WTC11 (cell line): Measurements from ENCODE around the gene EMP1. TPM values are rescaled to one million over a fixed set of nuclear protein-coding genes. Genes with fewer than 3 reads are reported as not detected.

Experiments used
- ATAC-seq: fragments of 200-7000 bp; cut with Tn5 transposase; 2 replicates; pipeline ENCODE4 v1.10.0; 2021; ENCODE audit warnings: mild to moderate bottlenecking, moderate library complexity
- CTCF ChIA-PET: fragments of 300-600 bp; sonication (Branson Sonifier 250); formaldehyde crosslinking; loops from one replicate; lab custom pipeline; 2021; ENCODE audit warnings: antibody characterized with exemption; lab: Charles Lee
- POLR2A ChIA-PET: fragments of 350-600 bp; sonication (Branson Sonifier 250); formaldehyde crosslinking; loops from one replicate; lab custom pipeline; 2021; ENCODE audit warnings: antibody characterized with exemption; lab: Charles Lee
- DNase-seq: peaks from one replicate; pipeline ENCODE4 v3.0.0; 2021; ENCODE audit warnings: low spot score
- H3K27ac Mint-ChIP-seq: 2 replicates; pipeline ENCODE4 v1.8.0; 2021; ENCODE audit warnings: mixed read lengths
- H3K27me3 Mint-ChIP-seq: 2 replicates; pipeline ENCODE4 v1.8.0; 2021; ENCODE audit warnings: low read depth, mild to moderate bottlenecking, moderate library complexity, mixed read lengths
- H3K36me3 Mint-ChIP-seq: 2 replicates; pipeline ENCODE4 v1.8.0; 2021; ENCODE audit warnings: mixed read lengths
- H3K4me1 Mint-ChIP-seq: 2 replicates; pipeline ENCODE4 v1.8.0; 2022; ENCODE audit warnings: mixed read lengths
- H3K4me3 Mint-ChIP-seq: 2 replicates; pipeline ENCODE4 v1.8.0; 2021; ENCODE audit warnings: mild to moderate bottlenecking, moderate library complexity, mixed read lengths
- H3K9me3 Mint-ChIP-seq: 2 replicates; pipeline ENCODE4 v1.8.0; 2021; ENCODE audit warnings: mixed read lengths
- FOXP1 ChIP-seq: sonication (generic); formaldehyde crosslinking; IDR thresholded peaks from 2 replicates; pipeline ENCODE4 v1.8.0; 2022; ENCODE audit warnings: missing genetic modification reagents, mild to moderate bottlenecking, moderate library complexity, borderline replicate concordance
- GABPB1 ChIP-seq: sonication (generic); formaldehyde crosslinking; IDR thresholded peaks from 2 replicates; pipeline ENCODE4 v1.8.1; 2023; ENCODE audit warnings: mild to moderate bottlenecking, missing genetic modification reagents
- GRHL2 ChIP-seq: fragments of 250-450 bp; sonication (Bioruptor Pico); IDR thresholded peaks from 2 replicates; pipeline ENCODE4 v1.8.0; 2022; ENCODE audit warnings: mild to moderate bottlenecking, moderate library complexity; ENCODE audit not compliant: insufficient replicate concordance, severe bottlenecking
- GTF2I ChIP-seq: fragments of 250-450 bp; sonication (Bioruptor Pico); conservative IDR thresholded peaks from 2 replicates; pipeline ENCODE4 v1.4.0; 2021; ENCODE audit warnings: mild to moderate bottlenecking
- NFE2L1 ChIP-seq: sonication (generic); formaldehyde crosslinking; IDR thresholded peaks from 2 replicates; pipeline ENCODE4 v1.8.1; 2023; ENCODE audit warnings: missing genetic modification reagents
- NFYB ChIP-seq: sonication (generic); formaldehyde crosslinking; conservative IDR thresholded peaks from 2 replicates; pipeline ENCODE4 v1.8.0; 2022; ENCODE audit warnings: low read depth, missing genetic modification reagents
- OVOL2 ChIP-seq: fragments of 250-450 bp; sonication (Bioruptor Pico); IDR thresholded peaks from 2 replicates; pipeline ENCODE4 v1.9.0; 2021; ENCODE audit warnings: mild to moderate bottlenecking, borderline replicate concordance
- PRRX2 ChIP-seq: fragments of 250-450 bp; sonication (Bioruptor Pico); IDR thresholded peaks from 2 replicates; pipeline ENCODE4 v1.8.0; 2021; ENCODE audit warnings: mild to moderate bottlenecking
- ZNF121 ChIP-seq: sonication (generic); formaldehyde crosslinking; IDR thresholded peaks from 2 replicates; pipeline ENCODE4 v1.8.0; 2023; ENCODE audit warnings: missing genetic modification reagents
- ZNF138 ChIP-seq: sonication (generic); formaldehyde crosslinking; conservative IDR thresholded peaks from 2 replicates; pipeline ENCODE4 v1.8.1; 2022; ENCODE audit warnings: mild to moderate bottlenecking, moderate library complexity, missing genetic modification reagents
- ZNF219 ChIP-seq: sonication (generic); formaldehyde crosslinking; IDR thresholded peaks from 2 replicates; pipeline ENCODE4 v1.8.0; 2023; ENCODE audit warnings: missing genetic modification reagents, mild to moderate bottlenecking, borderline replicate concordance
- ZNF263 ChIP-seq: sonication (generic); formaldehyde crosslinking; IDR thresholded peaks from 2 replicates; pipeline ENCODE4 v1.8.1; 2022; ENCODE audit warnings: low read depth, mild to moderate bottlenecking, moderate library complexity, missing genetic modification reagents
- ZNF396 ChIP-seq: fragments of 250-450 bp; sonication (Bioruptor Pico); IDR thresholded peaks from 2 replicates; pipeline ENCODE4 v1.8.0; 2021; ENCODE audit warnings: mild to moderate bottlenecking, moderate library complexity, borderline replicate concordance
- total RNA-seq: library from RNA; stranded (reverse); gene quantifications from 3 replicates; pipeline ENCODE4 v1.2.3, GENCODE V29; 2021
- TF ChIP-seq, protein P1 (sequence below): fragments of 250-450 bp; sonication (Bioruptor Pico); IDR thresholded peaks from 2 replicates; pipeline ENCODE4 v1.9.0; 2021; ENCODE audit warnings: mild to moderate bottlenecking
- TF ChIP-seq, protein P2 (sequence below): sonication (generic); formaldehyde crosslinking; IDR thresholded peaks from 2 replicates; pipeline ENCODE4 v1.8.0; 2023; ENCODE audit warnings: missing genetic modification reagents
- TF ChIP-seq, protein P3 (sequence below): sonication (generic); formaldehyde crosslinking; IDR thresholded peaks from 2 replicates; pipeline ENCODE4 v1.8.1; 2023; ENCODE audit warnings: mild to moderate bottlenecking, missing genetic modification reagents
- TF ChIP-seq, protein P4 (sequence below): fragments of 250-450 bp; sonication (Bioruptor Pico); IDR thresholded peaks from 2 replicates; pipeline ENCODE4 v1.9.0; 2021; ENCODE audit warnings: moderate library complexity, mild to moderate bottlenecking, inconsistent platforms, borderline replicate concordance
- TF ChIP-seq, protein P5 (sequence below): sonication (generic); formaldehyde crosslinking; IDR thresholded peaks from 2 replicates; pipeline ENCODE4 v1.8.1; 2022; ENCODE audit warnings: mild to moderate bottlenecking, moderate library complexity, missing genetic modification reagents
- TF ChIP-seq, protein P6 (sequence below): sonication (generic); formaldehyde crosslinking; conservative IDR thresholded peaks from 2 replicates; pipeline ENCODE4 v1.8.1; 2023; ENCODE audit warnings: mild to moderate bottlenecking, low read depth, missing genetic modification reagents, moderate library complexity
- TF ChIP-seq, protein P7 (sequence below): sonication (generic); formaldehyde crosslinking; IDR thresholded peaks from 2 replicates; pipeline ENCODE4 v1.8.1; 2022; ENCODE audit warnings: low read depth, mild to moderate bottlenecking, moderate library complexity, missing genetic modification reagents, borderline replicate concordance
- TF ChIP-seq, protein P8 (sequence below): sonication (generic); formaldehyde crosslinking; IDR thresholded peaks from 2 replicates; pipeline ENCODE4 v1.8.0; 2022; ENCODE audit warnings: mild to moderate bottlenecking, missing genetic modification reagents

Gene EMP1
- total RNA-seq, 1 experiment from 2014 or later, result 1.4 TPM

DNA sequence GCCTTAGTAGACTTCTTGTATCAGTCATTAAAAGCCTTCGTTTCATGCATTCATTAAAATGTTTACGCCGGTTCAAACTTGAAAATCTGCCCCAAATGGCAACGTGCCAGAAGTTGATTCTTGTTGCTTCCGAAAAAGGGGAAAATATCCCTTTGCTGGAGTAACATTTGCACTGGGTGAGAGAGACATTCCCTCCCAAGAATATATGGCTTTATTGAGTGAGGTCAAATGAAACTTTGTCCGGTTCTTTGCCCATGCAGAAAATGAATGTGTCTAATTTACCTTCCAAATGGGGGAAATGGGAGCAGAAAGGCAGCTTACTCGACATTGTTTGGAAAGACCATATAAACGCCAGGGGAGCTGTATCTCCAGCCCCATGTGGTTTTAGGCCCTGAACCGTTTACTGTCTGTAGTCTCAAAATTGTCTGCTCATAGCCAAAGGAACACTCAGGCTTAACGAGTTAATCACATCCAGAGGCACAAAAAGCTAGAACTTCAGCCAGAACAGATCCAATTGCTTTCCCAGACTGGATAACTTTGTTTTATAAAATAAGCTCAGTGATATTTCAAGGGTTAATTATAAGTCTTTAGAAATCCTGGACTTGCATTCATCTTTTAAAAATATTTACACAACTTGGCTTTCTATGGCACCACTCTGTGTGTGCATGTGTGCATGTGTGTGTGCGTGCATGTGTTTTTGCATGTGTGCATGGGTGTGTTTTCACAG is 2.9 kb upstream of the EMP1 start:
- CTCF ChIA-PET, result interaction anchor here (0.7 to 1.4 kb wide), 3 partner anchors 18 to 84 kb away, joined by 3 to 5 read pairs (median 3); no protein-coding TSS in a partner anchor
- peak overlapping the region; percentile 51; the same call in 1 of the 2 replicates for H3K27ac Mint-ChIP-seq
- TF ChIP-seq GABPB1 (CRISPR knock-in tag) (no peak), NFE2L1 (CRISPR knock-in tag) (no peak), PRRX2 (CRISPR knock-in tag) (no peak), ZNF396 (CRISPR knock-in tag) (no peak), ZNF121 (CRISPR knock-in tag) (no peak), OVOL2 (no peak), ZNF263 (CRISPR knock-in tag) (no peak)
- TF ChIP-seq, protein P1, sequence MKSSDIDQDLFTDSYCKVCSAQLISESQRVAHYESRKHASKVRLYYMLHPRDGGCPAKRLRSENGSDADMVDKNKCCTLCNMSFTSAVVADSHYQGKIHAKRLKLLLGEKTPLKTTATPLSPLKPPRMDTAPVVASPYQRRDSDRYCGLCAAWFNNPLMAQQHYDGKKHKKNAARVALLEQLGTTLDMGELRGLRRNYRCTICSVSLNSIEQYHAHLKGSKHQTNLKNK (CRISPR knock-in tag), result no peak
- TF ChIP-seq, protein P2, sequence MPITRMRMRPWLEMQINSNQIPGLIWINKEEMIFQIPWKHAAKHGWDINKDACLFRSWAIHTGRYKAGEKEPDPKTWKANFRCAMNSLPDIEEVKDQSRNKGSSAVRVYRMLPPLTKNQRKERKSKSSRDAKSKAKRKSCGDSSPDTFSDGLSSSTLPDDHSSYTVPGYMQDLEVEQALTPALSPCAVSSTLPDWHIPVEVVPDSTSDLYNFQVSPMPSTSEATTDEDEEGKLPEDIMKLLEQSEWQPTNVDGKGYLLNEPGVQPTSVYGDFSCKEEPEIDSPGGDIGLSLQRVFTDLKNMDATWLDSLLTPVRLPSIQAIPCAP (CRISPR knock-in tag), result no peak

DNA sequence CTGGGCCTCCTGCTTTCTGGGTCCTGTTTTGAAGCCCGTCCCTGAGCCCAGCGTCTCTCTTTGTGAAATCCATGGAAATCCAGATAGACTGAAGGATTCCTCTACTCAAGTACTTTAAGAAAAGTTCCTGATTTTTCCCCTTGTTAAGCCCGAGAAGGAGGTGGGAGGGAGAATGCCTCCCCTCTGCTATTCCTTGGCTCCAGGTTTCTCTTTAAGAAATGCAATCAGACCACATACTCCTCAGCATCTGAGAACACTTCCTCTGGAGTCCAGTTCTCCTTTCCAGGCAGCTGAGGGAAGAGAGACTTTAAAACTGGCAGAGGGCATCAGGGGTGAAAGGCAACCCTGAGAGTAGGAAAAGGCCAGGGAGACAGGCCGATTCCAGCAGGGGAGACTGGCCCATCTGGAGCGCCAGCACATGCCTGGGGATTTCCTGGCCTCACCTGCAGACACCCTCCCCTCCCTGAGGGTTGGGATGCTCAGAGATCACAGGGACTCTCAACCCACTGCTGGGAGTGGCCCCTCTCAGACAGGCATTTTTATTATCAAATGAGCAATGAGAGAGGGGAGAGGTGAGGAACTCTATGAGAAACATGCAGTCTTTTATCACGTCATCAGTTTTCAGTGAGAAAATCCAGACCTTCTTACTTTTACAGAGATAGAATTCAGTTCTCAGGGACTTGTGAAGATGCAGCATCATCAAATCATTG is 2.0 kb upstream of the EMP1 start:
- no peak for TF ChIP-seq NFYB (CRISPR knock-in tag)
- TF ChIP-seq GTF2I (CRISPR knock-in tag), result no peak
- peak; percentile 59 for ATAC-seq
- no peak overlapping the region for H3K4me3 Mint-ChIP-seq
- no peaks in the 10 kb centered on the region for H3K36me3 Mint-ChIP-seq
- H3K27me3 Mint-ChIP-seq, result no peaks in the 10 kb centered on the region; the same call in 1 of the 2 replicates
- peaks cover 51% of the 10 kb centered on the region for H3K4me1 Mint-ChIP-seq
- ChIA-PET CTCF (interaction anchor here (1.1 kb wide), 1 partner anchor 18 kb away, joined by 5 read pairs; no protein-coding TSS in a partner anchor), POLR2A (no interaction called here)
- no peaks in the 10 kb centered on the region for H3K9me3 Mint-ChIP-seq
- DNase-seq, result no peak
- no peak overlapping the region for H3K27ac Mint-ChIP-seq

More for the DNA sequence above, 2.9 kb upstream of the EMP1 start:
- Mint-ChIP-seq H3K4me1 (peaks cover 43% of the 10 kb centered on the region), H3K9me3 (no peaks in the 10 kb centered on the region), H3K4me3 (no peak overlapping the region), H3K36me3 (no peaks in the 10 kb centered on the region), H3K27me3 (no peaks in the 10 kb centered on the region; the same call in 1 of the 2 replicates)
- ATAC-seq (no peak), DNase-seq (no peak)
- POLR2A ChIA-PET, result no interaction called here

DNA sequence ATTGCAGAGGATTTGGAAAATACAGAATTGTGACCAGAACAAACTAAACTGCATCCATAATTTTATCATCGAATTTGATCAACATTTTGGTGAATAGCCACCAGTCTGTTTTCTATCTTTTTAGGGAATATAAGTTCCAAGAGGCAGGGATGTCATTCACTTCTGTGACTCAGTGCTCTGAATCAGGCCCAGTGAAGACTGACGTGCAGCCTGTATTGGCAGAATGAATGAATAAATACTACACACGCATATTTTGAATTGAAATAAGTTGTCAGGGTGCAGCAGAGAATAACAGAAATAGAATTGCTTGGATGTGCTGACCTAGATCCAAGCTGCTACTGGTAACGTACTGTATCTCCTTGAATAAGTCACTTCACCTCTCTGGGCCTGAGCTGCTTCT is 1.3 kb upstream of the EMP1 start:
- no peaks in the 10 kb centered on the region for H3K36me3 Mint-ChIP-seq
- H3K9me3 Mint-ChIP-seq, result no peaks in the 10 kb centered on the region
- no peak overlapping the region for H3K27ac Mint-ChIP-seq
- H3K4me3 Mint-ChIP-seq, result no peak overlapping the region
- ATAC-seq (no peak), DNase-seq (no peak)
- TF ChIP-seq FOXP1 (CRISPR knock-in tag) (no peak), OVOL2 (no peak), GRHL2 (CRISPR knock-in tag) (no peak), ZNF138 (CRISPR knock-in tag) (no peak), ZNF219 (no peak)
- TF ChIP-seq, protein P3, sequence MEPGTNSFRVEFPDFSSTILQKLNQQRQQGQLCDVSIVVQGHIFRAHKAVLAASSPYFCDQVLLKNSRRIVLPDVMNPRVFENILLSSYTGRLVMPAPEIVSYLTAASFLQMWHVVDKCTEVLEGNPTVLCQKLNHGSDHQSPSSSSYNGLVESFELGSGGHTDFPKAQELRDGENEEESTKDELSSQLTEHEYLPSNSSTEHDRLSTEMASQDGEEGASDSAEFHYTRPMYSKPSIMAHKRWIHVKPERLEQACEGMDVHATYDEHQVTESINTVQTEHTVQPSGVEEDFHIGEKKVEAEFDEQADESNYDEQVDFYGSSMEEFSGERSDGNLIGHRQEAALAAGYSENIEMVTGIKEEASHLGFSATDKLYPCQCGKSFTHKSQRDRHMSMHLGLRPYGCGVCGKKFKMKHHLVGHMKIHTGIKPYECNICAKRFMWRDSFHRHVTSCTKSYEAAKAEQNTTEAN (CRISPR knock-in tag), result no peak
- TF ChIP-seq, protein P4, sequence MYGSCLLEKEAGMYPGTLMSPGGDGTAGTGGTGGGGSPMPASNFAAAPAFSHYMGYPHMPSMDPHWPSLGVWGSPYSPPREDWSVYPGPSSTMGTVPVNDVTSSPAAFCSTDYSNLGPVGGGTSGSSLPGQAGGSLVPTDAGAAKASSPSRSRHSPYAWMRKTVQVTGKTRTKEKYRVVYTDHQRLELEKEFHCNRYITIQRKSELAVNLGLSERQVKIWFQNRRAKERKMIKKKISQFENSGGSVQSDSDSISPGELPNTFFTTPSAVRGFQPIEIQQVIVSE, result no peak
- TF ChIP-seq, protein P5, sequence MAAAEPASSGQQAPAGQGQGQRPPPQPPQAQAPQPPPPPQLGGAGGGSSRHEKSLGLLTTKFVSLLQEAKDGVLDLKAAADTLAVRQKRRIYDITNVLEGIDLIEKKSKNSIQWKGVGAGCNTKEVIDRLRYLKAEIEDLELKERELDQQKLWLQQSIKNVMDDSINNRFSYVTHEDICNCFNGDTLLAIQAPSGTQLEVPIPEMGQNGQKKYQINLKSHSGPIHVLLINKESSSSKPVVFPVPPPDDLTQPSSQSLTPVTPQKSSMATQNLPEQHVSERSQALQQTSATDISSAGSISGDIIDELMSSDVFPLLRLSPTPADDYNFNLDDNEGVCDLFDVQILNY (CRISPR knock-in tag), result no peak
- TF ChIP-seq, protein P6, sequence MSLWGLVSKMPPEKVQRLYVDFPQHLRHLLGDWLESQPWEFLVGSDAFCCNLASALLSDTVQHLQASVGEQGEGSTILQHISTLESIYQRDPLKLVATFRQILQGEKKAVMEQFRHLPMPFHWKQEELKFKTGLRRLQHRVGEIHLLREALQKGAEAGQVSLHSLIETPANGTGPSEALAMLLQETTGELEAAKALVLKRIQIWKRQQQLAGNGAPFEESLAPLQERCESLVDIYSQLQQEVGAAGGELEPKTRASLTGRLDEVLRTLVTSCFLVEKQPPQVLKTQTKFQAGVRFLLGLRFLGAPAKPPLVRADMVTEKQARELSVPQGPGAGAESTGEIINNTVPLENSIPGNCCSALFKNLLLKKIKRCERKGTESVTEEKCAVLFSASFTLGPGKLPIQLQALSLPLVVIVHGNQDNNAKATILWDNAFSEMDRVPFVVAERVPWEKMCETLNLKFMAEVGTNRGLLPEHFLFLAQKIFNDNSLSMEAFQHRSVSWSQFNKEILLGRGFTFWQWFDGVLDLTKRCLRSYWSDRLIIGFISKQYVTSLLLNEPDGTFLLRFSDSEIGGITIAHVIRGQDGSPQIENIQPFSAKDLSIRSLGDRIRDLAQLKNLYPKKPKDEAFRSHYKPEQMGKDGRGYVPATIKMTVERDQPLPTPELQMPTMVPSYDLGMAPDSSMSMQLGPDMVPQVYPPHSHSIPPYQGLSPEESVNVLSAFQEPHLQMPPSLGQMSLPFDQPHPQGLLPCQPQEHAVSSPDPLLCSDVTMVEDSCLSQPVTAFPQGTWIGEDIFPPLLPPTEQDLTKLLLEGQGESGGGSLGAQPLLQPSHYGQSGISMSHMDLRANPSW, result no peak
- TF ChIP-seq, protein P7, sequence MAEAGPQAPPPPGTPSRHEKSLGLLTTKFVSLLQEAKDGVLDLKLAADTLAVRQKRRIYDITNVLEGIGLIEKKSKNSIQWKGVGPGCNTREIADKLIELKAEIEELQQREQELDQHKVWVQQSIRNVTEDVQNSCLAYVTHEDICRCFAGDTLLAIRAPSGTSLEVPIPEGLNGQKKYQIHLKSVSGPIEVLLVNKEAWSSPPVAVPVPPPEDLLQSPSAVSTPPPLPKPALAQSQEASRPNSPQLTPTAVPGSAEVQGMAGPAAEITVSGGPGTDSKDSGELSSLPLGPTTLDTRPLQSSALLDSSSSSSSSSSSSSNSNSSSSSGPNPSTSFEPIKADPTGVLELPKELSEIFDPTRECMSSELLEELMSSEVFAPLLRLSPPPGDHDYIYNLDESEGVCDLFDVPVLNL, result no peak
- TF ChIP-seq, protein P8, sequence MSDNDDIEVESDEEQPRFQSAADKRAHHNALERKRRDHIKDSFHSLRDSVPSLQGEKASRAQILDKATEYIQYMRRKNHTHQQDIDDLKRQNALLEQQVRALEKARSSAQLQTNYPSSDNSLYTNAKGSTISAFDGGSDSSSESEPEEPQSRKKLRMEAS (CRISPR knock-in tag), result no peak
- H3K4me1 Mint-ChIP-seq, result peaks cover 56% of the 10 kb centered on the region
- POLR2A ChIA-PET, result no interaction called here
- CTCF ChIA-PET, result interaction anchor here (0.9 to 1.6 kb wide), 4 partner anchors 13 to 209 kb away, joined by 3 to 6 read pairs (median 5); no protein-coding TSS in a partner anchor
- no peaks in the 10 kb centered on the region; the same call in 1 of the 2 replicates for H3K27me3 Mint-ChIP-seq
